Endometrial microvascular endothelial cells (primary cell): ENCODE results near the gene CFAP221. TPM values are rescaled to one million over a fixed set of nuclear protein-coding genes. Genes with fewer than 3 reads are reported as not detected.

Source experiments
- in situ Hi-C: cut with HindIII; loops from 2 replicates; pipeline ENCODE4 v1.10.0; 2017; ENCODE audit warnings: low sequenced_read_pairs, low pct_unique_long_range_greater_than_20kb; ENCODE audit errors: inconsistent ontology term
- total RNA-seq: library from RNA; depleted of rRNA; stranded (reverse); fragments of >200 nt; gene quantifications from one replicate; pipeline ENCODE4 v1.2.3, GENCODE V29; 2015; ENCODE audit errors: inconsistent ontology term

CFAP221 gene
- total RNA-seq, 1 donor from 2014 or later = not detected

DNA sequence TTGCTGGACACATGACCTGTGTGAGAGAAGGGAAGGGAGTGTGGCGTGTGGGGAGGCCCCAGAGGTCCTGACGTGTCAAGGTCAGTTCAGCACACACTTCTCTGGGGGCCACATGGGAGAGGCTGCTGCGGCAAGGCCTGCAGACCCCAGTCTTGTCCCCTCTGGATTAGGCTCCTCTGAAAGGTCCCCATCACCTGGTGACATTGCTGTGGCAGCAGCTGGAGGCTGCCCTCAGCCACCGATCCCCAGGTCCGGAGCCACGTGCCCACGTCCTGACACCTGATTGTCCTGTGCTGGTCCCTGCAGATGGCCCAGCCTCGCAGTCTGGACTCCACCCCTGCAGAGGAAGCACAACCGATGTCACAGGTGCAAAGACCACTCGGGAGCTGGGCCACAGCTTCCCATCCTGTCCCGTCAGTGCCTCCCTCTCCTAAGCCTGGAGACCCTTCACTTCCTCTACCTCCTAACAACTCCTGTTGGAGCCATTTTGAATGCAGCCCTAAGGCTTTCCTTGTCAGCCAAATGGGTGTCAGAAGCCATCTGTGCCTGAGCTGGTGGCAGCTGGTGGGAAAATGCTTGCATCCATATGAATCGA is 147.5 kb downstream of the CFAP221 start:
- in situ Hi-C loops = no loop called here

DNA sequence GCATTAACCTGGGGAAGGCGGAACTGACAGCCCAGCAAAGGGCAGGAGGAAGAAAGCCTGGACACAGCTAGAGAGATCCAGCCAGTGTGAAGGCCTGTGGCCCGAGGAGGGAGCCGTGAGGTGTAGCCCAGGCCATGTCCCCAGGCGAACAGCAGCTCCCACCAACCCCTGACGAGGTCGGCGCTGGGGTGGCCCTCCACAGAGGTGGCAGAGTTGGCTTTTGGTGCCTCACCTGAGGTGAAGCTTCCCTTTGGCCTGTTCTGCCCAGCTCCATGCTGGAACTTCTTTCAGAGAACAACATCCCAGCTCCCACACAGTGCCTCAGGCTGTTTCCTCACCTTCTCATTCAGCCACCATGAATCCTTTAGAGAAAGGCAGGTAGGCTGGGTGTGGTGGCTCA is 148.1 kb downstream of the CFAP221 start:
- in situ Hi-C loops = no loop called here

DNA sequence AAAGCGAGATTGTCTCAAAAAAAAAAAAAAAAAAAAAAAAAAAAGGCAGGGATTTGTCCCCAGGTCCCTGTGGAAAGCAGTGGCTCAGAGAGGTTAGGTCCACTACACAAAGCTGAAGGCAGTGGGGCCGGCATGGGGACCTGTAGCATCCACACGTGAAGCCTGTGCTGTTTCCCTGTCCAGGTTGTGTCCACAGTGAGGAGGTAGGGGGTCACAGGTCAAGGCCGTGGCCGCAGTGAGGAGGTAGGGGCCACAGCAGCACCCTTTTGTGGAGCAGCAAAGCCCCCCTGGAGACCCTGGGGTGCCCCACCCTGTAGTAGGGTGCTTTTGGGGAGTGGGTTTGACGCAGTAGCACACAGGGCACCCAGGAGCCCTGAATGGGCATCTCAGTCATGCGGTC is 148.7 kb downstream of the CFAP221 start:
- in situ Hi-C loops = no loop called here

DNA sequence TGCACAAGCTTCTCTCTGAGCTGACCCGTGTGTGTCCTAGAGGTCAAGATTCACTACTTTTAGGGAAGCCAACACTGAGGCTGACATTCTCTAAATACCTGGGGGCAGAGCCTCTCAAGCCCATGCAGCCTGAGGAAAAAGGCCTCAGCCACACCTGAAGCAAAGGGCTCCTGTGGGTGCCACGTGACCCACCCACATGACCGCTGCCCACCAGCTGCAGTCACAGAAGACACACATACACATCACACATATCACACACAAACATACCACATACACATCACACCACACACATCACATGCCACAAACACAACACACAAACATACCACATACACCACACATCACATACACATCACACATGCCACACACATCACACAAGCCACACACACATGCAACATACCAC is 149.3 kb downstream of the CFAP221 start:
- in situ Hi-C loops = no loop called here

DNA sequence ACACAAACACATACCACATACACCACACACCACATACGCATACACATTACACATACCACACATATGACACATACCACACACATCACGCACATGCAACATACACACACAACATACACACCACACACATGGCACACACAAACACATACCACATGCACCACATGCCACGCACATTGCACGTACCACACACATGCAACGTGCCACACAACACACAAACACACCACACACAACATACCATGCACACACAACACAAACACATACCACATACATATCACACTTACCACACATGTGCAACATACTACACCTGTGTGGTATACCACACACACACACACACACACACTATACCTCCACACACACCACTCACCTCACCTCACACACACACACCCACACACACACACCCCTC is 149.7 kb downstream of the CFAP221 start:
- in situ Hi-C loops = no loop called here

DNA sequence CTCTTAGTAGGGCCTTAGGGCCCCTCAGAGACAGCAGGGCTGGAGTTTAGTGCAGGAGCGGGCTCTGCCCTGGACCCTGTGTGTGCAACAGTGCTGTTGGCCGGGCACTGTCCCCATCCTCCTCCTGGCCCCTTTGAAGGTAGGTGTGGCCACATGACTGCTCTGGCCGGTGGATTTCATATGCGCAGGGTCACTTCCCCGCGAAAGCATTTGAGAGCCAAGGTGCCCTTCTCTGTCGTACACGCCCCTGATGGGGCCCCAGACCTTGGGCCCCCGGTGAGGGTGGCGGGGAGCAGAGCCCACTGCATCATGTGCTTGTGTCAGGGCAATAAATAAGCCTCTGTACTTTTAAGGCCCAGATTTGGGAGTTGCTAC is 150.2 kb downstream of the CFAP221 start:
- in situ Hi-C loops = no loop called here

DNA sequence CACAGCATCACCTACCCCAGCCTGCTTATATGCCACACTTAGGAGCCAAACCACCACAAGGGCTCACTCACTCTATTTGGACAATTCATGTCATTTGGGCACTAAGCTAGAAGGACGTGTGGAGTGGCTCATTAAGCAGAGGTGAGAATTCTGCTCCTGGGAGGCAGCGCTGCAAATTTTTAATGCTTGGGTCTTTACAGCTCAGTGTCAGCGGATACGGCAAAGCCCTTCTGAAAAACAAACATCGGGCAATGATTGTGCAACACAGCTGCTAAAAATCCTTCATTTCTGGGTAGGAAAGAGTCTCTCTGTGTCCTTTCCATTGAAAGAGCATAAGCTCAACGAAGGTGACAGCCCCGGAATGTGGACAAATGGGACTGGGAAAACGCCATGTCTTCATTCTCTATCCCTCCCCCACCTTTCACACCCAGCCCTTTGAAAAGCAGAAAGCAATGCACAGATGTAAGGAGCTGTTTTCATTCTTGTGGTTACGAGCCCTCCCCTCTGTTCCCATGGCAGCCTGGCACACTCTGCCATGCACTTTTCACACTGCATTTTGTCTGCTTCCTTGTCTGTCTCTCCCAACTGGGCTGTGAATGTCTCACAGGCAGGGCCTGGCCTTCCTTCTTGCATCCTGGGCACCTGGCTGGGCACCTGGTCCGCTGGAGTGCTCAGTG is 150.7 kb downstream of the CFAP221 start:
- in situ Hi-C loops = no loop called here

DNA sequence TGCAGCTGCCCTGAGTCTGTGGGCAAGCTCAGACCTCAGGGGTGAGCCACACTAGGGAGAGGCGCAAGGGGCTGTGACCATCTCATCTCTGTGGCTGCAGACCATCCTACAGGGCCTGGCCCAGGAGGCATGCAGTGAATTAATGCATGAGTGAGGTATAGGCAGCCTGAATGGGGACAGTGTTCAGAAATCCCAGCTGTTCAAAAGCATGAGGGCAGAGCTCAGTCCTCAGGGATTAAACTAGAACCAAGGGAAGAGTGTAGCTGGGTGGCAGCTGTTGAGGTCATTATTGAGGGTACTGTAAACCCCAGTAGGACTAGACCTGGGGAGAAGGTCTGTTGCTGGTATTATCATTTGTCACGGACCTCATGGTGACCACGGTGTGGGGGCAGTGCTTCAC is 151.8 kb downstream of the CFAP221 start:
- in situ Hi-C loops = no loop called here

DNA sequence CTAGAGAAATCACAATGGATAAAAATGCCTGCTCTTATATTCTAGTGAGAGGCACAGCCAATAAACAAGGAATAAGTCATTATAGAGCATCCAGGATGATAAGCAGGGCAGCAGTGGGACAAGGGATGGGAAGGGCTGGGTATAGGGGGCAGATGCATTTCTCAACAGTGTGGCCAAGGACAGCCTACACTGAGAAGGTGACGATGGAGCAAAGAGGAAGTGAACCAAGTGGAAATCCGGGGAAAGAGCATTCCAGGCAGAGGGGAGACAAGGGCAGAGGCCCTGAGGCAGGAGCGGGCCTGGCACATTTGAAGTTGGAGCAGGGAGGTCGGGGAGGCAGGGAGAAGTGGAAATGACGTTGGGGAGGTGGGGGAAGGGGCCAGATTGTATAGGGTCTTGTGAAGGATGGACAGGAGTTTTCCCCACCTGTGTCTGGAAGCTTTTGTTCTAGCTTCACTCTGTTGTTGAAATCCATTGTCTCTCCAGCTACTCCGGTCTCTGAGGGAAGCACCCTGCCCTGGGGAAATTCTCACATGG is 152.3 kb downstream of the CFAP221 start:
- in situ Hi-C loops = no loop called here

DNA sequence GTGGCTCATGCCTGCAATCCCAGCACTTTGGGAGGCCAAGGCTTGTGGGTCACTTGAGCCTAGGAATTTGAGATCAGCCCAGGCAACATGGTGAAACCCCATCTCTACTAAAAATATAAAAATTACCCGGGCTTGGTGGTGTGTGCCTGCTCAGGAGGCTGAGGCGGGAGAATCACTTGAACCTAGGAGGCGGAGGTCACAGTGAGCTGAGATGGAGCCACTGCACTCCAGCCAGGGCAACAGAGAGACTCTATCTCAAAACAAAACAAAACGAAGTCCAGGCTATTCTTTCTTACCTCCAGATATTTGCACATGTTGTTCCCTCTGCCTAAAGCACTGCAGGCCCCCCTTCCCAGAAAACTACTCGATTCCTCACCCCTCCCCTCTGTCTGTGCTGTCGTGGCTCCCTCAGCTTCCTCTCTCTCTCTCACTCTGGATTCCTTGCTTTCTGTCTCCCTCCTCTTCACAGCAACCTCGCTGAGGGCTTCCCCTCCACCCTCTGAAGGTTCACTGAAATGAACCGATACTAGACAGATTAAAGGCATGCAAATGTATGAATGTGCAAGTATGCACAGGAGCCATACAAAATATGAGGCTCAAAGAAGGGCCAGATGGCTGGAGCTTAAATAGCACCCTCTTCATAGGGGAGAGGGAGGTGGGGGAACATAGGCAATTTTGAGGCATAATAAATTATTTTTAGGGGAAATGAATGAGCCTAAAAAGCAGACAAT is 153.2 kb downstream of the CFAP221 start:
- in situ Hi-C loops = no loop called here

DNA sequence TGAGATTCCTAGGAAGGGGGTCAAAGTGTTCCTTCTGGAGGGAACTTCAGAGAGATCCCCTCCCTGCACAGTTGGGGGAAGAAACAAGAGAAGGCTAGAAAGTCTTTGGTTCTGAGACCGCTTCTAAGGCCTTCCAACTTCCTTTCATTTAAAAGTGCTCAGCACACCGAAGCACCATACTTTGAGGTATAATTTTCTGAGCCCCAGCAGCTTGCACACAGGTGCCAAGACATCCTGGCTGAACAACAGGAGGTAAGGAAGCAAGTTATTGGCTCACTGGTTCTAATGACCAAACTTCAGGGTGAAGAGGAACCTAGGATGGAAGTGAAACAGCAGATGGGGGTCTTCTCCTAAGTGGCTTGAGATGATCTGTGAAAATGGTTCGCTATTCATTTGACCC is 154.0 kb downstream of the CFAP221 start:
- in situ Hi-C loops = no loop called here

DNA sequence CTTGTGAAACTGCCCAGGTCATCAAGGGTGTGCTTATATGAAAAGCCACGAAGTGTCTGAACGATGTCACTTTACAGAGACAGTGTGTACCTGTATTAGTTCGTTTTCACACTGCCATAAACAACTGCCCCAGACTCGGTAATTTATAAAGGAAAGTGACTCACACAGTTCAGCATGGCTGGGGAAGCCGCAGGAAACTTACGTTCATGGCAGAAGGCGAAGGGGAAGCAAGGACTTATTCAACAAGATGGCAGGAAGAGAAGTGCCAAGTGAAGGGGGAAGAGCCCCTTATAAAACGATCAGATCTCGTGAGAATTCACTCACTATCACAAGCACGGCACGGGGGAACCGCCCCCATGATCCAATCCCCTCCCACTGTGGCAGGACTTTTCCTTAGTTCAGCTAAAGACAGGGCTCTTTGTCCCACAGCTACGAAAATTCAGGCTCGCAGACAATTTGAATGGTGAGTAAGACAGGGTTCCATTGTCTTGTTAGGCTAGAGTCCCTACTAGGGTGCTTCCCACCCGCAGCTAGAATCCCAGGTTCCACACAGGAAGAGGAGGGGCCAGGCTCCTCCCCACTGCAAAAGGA is 154.9 kb downstream of the CFAP221 start:
- in situ Hi-C loops = no loop called here

DNA sequence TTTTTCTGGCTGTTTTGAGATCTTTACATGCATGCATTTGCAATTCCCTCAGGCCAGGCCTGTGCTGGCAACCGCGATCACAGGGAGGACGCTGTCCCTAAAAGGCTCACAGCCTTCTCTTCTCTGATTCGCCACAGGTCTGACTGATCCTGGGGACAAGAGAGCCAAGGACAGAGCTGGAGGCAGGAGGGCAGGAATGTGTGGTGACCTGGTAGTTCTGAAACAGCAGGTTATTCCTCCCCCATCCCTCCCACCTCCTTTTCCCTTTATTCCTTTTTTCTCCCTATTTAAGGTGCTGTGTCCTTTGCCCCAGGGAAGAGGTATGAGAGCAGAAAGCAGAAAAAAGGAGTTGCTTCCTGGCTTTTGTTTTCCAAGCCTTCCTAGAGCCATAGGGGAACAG is 156.6 kb downstream of the CFAP221 start:
- in situ Hi-C loops = no loop called here

DNA sequence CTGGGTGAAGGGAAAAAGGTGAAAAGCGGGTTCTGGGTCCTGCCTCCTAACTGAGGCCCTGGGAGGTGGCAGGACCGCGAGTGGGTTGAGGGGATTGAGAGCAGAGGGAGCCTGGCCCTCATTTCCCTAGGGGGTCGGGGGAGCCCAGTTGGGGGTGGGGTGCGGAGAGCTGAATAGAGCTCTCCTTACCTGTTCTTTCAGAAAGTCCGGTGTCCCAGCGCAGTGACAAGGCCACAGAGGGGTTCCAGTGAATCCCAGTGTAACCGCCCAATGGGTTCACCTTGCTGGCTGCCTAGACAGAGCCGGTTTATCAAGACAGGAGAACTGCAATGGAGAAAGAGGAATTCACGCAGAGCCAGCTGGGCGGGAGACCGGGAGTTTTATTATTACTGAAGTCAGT is 157.1 kb downstream of the CFAP221 start:
- in situ Hi-C loops = no loop called here

DNA sequence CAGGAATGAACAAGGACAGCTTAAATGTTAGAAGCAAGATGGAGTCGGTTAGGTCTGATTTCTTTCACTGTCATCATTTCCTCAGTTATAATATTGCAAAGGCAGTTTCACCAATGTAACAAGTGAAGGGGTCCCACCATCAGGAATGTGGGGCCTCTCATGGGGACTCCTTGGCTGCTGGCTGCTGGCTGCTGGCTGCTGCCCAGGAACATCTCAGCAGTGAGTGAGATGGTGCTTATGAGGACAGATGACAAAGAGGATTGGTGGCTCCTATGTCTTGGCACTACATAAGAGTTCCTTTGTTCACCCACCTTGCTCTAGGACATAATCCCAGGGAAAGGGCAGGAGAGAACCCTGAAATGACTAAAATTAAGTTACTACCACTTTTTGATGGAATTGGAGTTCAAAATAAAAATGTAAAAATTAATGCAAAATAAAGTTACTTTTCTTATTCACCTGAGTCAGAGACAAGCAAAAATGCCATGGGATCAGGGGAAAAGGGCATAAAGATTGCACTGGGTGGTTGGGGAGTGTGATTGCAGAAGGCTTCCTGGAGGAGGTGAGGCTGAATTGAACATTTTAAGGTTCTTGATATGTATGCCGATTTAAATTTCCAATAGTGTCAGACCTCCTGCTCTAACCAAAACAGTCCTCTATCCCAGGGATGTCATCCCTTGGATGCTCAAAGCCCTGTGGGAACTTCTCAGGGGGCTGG is 158.1 kb downstream of the CFAP221 start:
- in situ Hi-C loops = no loop called here

DNA sequence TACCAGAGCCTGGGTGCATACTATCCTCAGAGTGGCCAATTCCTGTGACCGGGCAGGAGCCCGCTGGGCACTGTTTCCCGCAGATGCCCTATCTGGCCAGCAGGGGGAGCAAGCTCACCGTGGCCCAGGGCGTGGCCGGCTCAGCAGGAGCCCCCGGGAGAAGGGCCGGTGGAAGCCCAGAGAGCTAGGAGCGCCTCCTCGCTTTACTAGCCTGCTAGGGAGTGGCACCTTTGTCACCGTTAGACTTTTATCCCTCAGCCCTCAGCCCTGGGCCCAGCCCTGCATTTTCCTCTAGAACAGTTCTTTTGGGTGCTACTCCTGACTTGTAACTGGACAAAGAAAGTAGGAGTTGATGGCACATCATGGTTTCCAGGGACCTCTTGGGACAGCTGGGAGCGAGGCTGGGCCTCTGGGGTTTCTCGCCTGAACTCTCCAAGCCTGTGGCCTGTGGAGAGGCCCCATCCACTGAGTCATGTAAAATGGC is 158.7 kb downstream of the CFAP221 start:
- in situ Hi-C loops = no loop called here

DNA sequence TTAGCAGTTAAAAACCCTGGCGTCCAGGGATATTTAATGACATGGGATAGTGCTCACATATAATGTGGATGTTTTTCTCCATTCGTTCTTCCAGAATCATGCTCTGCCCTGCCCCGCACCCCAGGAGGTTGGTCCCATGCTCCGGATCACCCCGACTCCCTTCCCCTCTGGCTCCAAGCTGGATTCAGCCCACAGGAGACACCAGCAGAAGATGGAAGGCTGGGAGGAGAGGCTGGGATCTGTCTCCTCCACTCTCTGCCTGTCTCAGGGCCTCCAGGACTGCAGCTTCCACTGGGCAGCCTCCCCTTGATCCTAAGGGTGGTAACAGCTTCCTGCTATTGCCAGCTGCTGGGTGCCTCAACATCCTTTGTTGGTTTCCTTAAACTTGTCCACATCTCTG is 159.3 kb downstream of the CFAP221 start:
- in situ Hi-C loops = no loop called here

DNA sequence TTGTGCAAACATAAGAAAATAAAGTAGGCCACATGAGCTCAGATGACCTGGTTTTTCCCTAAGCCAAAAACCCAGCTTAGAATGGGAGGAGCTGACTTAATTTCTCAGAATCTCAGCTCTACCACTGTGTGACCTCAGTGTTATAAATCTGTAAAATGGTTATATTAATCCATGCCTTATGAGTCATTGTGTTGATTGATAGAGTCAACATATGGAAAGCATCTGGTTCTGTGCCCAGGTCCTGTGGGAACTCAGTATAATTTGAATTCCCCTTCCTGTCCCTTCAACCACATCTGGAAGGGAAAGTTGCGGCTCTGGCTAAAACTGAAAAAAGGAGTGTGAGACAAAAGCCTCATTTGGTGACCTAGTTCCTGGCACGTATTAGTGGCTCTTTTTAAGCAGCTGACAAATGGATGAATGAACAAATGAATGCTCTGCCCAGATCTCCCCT is 160.4 kb downstream of the CFAP221 start:
- in situ Hi-C loops = no loop called here

DNA sequence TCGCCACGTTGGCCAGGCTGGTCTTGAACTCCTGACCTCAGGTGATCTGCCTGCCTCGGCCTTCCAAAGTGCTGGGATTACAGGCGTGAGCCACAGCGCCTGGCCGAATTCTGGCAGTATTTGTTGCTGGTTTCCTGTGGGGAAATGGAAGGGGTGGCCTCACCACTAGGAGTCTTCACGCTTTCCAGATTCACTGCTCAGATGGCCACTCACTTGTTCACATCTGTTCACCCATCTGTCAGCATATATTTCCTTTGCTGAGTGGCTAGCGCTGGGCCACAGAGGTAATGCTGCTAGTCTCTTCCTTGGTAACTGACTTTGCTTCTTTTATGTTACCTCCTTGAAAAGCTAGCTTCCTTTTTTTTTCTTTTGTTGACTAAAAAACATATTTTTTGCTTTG is 162.0 kb downstream of the CFAP221 start:
- in situ Hi-C loops = no loop called here
